ENCODE measurements around the gene CRX.
A peak's percentile ranks its signal among the peaks of the same experiment; 100 is the strongest.
"Not testable (repeated sequence)": the region's sequence is repeated elsewhere in the genome, so short reads cannot be mapped to it uniquely, and the experiment has no call there.

CRX gene

GRCh38 chr19:47803671-47804070, 18.1 kb upstream of the CRX start:
- not testable (repeated sequence) for DNase-seq

DNA sequence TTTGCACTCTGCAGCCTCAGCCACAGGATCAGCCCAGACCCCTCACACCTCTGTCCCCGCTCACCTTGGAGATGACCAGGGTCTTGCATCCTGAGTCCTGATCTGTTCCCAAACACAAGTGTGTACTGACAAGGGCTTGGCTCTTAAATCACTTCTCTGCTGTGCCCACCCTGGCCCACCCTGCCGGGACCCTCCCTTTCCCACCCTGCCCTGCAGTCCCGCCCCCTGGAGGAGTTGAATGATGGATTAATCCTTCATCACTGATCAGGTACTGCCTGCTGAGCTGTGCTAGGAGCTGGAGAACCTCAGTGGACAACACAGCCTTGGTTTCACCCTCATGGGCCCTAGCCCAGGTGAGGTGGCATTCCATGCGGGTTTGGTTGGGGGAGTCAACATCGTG, 17.3 kb upstream of the CRX start, which contains the start of gene TPRX1:
TSS of gene TPRX1 (minus strand) at position 101 of the 400 bp plus-strand sequence. CDS start at position 89, 12 bp downstream.
- DNase-seq: not testable (repeated sequence)

DNA sequence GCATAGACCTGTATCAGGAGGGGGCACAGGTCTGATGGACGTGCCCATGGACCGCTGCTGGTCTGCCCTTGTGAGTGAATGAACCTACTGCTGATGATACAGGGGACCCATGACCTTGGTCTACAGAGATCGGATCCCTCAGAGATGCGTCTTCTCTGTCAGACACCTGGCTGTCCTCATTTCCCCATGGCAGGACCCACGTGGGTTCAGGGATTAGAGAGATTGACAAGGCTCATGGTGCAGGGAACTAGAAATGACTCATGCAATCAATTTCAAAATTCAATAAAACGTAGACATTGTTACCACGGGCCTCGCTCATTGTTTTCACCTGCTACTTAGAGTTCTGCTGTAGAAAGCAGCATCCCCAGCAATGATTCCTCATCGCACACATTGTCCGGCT, 16.4 kb upstream of the CRX start:
- no peak for DNase-seq

- DNase-seq: no peak
Observed at GRCh38 chr19:47806435-47806834, 15.3 kb upstream of the CRX start.

- peak; percentile 35 for DNase-seq
Observed at GRCh38 chr19:47813304-47813994, 8.3 kb upstream of the CRX start.

DNA sequence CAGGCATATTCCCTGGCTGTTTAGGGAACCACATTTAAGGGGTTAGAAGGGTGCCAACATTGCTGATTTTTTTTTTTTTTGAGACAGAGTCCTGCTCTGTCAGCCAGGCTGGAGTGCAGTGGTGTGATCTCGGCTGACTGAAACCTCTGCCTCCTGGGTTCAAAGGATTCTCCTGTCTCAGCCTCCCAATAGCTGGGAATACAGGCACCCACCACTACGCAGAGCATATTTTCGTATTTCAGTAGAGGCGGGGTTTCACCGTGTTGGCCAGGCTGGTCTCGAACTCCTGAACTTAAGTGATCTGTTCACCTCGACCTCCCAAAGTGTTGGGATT, 7.8 kb upstream of the CRX start:
- no peak for DNase-seq

GRCh38 chr19:47816270-47816669, 5.5 kb upstream of the CRX start:
- not testable (repeated sequence) for DNase-seq

DNA sequence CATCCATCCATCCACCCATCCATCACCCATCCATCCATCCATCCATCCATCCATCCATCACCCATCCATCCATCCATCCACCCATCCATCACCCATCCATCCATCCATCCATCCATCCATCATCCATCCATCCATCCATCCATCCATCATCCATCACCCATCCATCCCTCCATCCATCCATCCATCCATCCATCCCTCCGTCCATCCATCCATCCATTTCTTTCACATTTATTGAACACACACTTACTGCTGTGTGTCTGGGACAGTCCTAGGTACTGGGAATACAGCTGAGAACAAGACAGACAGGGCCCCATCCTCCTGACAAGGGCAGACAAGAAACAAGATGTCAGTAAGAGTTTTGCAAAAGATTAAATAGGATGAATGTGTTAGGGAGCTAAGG, 3.5 kb upstream of the CRX start:
- DNase-seq: not testable (repeated sequence)

- DNase-seq: no peak
Observed at GRCh38 chr19:47819858-47820257, 1.9 kb upstream of the CRX start.

GRCh38 chr19:47820410-47820809, 1.3 kb upstream of the CRX start:
- DNase-seq: no peak

DNA sequence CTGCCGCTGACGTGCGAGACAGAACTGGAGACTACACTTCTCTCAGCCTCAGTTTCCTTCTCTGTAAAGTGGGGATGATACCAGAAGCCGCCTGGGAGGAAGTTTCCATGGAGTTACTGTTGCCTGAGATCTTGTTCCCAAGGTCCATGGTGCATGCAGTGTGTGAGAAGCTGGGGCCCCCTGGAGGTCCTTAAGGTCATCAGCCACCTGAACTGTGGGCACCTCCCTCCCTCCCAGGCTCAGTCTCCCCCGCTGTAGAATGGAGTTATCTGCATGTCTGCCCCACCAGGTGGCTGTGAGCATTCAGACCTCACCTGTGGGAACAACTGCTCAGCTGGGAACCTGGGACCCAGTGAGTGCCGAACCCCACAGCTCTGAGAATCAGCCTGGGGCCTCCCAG, 2.7 kb downstream of the CRX start:
- no peak for DNase-seq

DNA sequence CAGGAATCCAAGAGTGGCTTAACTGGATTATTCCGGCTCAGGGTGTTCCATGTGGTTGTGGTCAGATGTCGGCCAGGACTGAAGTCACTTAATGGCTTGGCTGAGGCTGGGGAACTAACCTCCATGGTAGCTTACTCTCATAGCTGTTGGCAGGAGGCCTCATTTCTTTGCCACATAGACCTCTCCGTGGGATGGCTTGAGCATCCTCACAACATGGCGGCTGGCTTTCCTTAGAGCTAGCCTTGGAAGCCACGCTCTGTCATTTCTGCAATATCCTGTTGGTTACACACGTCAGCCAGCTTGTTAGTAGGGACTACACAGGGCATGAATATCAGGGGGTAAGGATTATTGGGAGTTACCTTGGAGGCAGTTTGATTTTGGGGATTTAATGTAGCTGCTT, 5.1 kb downstream of the CRX start:
- DNase-seq: no peak

DNA sequence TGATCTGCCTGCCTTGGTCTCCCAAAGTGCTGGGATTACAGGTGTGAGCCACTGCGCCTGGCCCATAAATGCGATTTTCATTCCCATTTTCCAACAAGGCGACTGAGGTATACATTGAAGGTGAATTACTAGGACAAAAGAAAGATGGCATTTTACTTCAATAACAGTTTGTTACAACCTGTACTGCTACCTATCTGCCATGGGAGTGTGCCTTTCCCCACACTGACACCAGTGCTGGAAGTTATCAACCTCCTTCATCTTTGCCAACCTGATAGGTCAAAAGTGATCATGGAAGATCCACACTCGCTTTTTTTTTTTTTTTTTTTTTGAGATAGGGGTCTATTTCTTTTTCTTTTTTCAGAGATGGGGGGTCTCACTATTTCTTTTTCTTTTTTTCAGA, 11.0 kb downstream of the CRX start:
- DNase-seq: no peak

DNA sequence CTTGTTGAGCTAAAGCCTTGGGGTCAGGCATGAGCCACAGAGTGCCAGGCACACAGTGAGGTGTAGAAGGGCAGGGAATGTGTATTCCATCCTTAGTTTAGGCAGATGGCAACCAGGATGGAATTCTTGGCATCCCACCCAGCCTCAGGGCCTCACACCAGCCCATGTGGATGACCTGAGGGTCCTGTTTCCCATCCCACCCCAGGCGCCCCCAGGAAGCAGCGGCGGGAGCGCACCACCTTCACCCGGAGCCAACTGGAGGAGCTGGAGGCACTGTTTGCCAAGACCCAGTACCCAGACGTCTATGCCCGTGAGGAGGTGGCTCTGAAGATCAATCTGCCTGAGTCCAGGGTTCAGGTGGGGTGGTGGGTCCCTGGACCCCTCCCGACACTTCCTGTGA, 14.3 kb downstream of the CRX start:
- no peak for DNase-seq

DNA sequence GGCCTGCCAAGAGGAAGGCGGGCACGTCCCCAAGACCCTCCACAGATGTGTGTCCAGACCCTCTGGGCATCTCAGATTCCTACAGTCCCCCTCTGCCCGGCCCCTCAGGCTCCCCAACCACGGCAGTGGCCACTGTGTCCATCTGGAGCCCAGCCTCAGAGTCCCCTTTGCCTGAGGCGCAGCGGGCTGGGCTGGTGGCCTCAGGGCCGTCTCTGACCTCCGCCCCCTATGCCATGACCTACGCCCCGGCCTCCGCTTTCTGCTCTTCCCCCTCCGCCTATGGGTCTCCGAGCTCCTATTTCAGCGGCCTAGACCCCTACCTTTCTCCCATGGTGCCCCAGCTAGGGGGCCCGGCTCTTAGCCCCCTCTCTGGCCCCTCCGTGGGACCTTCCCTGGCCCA, 17.7 kb downstream of the CRX start:
- no peak for DNase-seq

DNA sequence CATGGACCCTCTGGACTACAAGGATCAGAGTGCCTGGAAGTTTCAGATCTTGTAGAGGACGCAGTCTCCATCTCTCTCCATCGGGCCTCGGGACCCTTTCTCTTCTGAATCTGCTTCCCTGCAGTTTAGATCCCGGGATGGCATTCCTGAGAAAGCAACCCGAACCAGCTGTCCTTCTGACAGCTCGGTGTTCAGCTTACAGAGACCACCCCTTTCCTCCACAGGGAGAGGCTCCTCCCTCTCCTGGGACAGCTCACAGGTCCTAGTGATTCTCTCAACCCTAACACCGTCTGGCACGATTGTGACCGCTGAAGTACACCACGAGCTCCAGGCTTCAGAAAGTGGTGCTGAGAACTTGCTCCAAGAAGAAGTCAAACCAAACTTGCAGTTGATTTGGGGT, 18.2 kb downstream of the CRX start:
- peak; percentile 23 for DNase-seq

DNA sequence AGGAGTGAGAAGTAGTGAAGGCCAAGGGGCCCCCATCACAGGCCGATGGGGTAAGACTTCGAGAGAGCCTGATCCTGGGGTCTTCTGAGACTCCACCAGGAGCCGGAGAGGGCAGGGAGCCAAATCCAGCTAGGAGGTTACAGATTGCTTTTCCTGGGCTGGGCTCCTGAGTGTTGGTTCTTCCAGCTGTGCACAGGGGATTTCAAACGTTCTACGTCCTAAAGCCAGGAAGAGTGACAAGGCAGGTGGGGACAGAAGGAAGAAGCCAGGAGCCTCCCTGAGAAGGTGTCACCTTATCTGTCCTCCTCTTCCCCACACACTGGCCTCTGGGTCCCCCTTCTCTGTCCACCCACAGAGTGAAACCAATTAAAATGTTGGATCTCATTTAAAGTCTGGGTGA, 21.2 kb downstream of the CRX start:
- DNase-seq: no peak

DNA sequence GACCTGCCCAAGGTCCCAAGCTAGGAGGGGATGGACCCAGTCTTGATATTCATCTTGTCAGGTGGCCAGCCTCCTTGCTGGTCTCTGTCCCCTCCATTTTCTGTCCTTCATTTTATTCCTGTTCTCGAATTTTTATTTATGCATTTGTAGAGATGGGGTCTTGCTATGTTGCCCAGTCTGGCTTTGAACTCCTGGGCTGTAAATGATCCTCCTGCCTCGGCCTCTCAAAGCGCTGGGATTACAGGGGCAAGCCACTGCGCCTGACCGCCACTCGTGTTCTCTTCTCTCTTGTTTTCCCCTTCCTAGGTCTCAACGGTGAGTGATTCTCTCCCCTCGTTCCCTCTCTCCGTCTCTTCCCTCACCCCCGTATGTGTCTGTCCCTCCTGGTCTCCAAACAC, 26.7 kb downstream of the CRX start:
- no peak for DNase-seq

GRCh38 chr19:47848823-47849473, 27.2 kb downstream of the CRX start:
- no peak for DNase-seq

DNA sequence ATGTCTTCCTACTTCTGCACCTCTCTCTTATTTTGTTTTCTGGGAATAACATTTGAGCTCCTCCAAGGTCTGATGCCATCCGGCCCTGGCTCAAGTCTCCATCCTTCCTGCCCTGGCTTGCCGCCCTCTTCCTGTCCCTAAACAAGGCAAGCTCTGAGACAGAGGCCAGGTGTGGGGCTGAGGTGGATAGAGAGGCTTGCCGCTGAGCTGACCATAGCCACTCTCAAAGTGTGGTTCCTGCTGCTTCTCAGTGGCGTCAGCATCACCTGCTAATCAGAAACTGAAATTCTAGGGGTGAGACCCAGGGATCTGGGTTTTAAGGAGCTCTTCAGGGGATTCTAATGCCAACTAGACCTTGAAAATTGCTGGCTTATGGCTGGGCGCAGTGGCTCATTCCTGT, 31.3 kb downstream of the CRX start:
- DNase-seq: no peak

DNA sequence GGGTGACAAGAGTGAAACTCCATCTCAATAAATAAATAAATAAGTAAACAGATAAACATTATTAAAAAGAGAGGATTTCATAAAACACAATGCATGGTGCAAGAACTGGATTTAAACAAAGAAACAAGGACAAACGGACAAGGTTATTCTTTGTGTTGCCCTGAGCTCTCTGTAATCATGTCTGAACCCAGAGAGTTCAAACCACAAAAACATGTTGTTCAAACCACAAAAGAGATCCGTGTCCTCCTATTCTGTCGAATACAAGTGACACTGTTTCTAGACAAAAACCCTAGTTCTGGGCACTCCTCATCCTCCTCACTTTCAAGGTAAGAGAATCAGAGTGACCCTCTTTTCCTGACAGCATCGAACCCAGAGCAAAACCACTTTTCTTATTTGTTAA, 32.7 kb downstream of the CRX start:
- no peak for DNase-seq

DNA sequence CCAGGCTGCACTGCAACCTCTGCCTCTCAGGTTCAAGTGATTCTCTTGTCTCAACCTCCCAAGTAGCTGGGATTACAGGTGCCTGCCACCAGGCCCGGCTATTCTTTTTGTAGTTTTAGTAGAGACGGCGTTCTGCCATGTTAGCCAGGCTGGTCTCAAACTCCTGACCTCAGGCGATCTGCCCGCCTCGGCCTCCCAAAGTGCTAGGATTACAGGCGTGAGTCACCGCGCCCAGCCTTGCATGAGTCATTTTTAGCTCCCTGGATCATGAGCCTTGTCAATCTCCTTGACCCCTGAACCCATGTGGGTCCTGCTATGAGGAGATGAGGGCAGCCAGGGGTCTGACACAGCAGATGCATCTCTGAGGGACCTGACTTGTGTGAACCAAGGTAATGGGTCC, 36.5 kb downstream of the CRX start:
- not testable (repeated sequence) for DNase-seq

GRCh38 chr19:47858646-47859285, 37.0 kb downstream of the CRX start, which contains the start of gene TPRX2:
TPRX2 (plus strand) TSS chr19:47859235; CDS start chr19:47859247, 12 bp downstream.
- not testable (repeated sequence) for DNase-seq

DNA sequence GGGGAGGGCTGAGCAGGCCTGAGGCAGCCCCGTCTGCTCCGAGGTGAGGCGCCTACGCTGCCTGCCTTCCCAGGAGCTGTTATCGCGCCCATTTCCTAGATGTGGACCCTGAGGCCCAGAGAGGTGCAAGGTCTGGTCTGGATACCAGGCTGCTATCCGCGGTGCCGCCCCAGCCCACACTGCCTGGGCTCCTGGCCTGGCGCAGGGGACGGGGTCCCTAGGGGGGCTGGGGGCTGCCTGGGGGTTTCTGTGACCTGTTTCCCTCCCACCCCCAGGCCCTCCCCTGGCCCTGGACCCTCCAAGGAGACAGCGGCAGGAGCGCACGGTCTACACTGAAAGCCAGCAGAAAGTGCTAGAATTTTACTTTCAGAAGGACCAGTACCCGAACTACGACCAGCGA, 38.1 kb downstream of the CRX start:
- not testable (repeated sequence) for DNase-seq
